NCI-H510A (cell line): ENCODE results near the gene ZPR1.
"Not testable (repeated sequence)": the region's sequence is repeated elsewhere in the genome, so short reads cannot be mapped to it uniquely, and the experiment has no call there.

ENCODE experiments used
- DNase-seq: peaks from one replicate; lab custom pipeline; 2025; lab: John Stamatoyannopoulos, UW

Gene ZPR1

DNA sequence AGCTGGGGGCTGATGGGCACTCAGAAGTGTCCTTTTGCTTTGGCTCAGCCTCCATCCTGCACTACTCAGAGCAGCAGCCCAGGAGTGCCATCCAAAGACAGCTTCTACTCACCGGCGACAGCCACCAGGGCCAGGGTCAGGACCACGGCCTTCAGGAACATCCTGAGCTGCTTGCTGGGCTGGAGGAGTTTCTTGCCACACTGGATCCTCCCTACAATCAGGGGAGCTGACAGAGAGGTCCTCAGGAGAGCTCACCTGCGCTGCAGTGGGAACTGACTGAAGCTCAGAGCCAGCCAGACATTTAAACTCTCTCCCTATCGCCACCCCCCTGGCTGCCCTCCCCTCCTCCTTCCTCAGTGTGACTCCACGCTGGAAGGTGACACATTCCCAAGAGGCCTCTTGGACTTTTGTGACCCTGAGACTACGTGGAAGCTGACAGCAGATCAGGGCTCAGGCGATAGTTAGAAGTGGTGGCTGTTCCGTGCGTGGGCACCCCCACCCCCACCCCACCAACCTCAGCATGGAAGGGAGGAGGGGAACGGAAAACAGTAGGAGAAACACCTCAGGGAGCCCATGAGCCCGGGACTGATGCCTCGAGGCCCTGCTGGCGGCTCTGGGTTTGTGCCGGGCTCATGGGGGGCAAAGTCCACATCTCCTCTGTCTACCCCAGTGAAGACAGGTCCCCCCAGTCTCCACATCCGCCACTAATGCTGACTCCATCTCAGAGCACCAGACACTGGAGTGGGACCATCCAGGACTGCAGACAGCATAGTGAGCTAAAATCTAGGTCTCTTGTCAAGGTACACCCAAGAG, 35.4 kb upstream of the ZPR1 start, which contains the start of gene APOA4:
TSS of gene APOA4 (minus strand) at position 274 of the 813 bp plus-strand sequence. CDS start at position 161, 113 bp downstream.
- DNase-seq = no peak

GRCh38 chr11:116822575-116822974, 34.8 kb upstream of the ZPR1 start:
- no peak for DNase-seq

GRCh38 chr11:116821050-116821918, 33.5 kb upstream of the ZPR1 start:
- DNase-seq = no peak

DNA sequence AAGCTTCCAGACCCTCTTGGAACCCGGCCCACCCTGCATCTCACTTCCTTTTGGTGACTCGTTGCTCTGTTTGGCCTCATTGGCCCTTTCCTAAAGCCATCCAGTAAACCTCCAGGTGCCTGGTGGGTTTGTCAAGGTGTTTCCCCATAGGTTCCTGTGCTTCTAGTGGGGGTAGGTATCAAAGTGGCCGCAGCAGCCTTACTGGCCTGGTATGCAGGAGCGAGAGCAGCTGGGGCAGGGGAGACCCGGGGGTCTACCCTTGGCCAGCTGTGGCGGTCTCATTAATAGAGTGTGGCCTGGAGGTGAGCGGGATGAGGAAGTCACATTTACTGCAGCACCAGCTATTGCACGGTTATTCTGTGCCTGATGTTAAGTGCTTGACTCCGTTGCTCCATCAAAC, 31.2 kb upstream of the ZPR1 start:
- no peak for DNase-seq

- DNase-seq = no peak
Measured at GRCh38 chr11:116814502-116814901, 26.7 kb upstream of the ZPR1 start.

DNA sequence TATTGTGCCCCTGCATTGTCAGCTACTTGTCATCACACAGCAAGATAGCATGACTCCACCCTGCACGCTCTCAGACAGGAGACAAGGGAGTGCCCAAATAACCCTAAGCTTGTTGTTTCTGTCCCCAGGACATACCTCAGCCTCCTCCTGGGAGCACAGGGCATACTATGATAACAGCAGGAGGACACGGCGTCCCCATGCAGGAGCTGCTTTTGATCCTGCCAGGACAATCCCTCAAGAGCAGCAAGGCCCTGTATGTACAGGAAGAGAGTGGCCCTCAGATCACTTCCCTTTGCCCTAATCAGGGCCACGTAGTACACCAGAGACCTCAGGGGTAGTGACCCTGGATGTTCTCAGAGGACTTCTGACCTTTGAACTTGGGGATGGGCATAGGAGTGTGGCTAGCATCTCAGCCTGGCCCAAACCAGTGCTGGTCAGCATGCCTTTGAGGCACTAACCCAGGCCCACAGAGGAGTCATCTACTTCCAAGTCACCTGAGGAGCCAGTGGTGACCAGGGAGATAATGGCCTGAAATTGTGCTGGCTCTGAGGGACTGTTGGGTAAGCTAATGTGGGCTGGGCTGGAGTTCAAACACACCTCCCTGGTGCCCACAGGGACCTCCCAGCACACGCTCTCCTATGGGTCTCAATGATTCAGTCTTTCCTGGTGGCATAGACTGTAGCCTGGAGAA, 26.1 kb upstream of the ZPR1 start:
- no peak for DNase-seq

- DNase-seq = no peak
Measured at GRCh38 chr11:116813170-116813569, 25.3 kb upstream of the ZPR1 start.

GRCh38 chr11:116812109-116812508, 24.3 kb upstream of the ZPR1 start:
- DNase-seq = no peak

- DNase-seq = no peak
Measured at GRCh38 chr11:116811194-116811593, 23.4 kb upstream of the ZPR1 start.

DNA sequence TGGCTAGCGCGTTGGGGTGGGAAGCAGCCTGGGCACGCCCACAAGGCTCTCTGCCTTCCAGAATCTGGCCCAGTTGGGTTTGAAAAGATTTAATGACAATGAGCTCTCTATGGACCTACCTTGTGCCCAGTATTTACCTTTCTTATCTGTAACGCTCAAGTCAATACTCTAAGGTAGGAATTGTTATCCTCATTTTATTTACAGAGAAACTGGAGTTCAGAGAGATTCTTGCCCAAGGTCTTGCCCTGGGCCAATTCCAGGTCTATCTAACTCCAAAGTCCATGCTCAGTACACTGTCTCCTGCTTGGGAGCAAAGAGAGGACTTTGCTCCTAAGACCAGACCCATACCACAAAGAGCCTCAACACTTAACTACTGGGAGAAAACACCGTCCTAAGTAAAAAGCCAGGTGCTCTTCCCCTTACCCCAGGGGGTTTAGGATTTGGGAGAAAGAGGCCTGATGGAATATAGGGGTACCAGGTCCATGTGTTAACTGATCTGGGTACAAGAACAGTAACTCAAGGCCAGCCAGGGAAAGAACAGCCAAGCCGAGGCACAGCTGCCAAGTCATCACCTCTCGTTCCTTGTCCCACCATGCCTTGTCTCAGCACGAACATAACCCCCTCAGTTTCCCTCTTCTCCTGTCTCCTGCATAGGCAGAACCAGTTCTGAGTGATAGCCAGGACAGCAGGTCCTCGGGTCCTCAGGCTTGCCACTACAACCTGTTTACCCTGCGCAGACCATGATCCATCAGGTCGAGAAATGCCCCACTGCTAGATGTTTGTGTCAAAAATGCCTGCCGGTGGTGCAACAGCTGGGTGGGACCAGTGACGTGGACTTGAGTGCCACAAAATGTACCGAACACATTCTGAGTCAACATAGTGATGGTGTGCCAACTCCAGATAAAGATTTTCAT, 20.7 kb upstream of the ZPR1 start:
- DNase-seq = no peak

GRCh38 chr11:116807601-116808261, 19.9 kb upstream of the ZPR1 start:
- DNase-seq = no peak

DNA sequence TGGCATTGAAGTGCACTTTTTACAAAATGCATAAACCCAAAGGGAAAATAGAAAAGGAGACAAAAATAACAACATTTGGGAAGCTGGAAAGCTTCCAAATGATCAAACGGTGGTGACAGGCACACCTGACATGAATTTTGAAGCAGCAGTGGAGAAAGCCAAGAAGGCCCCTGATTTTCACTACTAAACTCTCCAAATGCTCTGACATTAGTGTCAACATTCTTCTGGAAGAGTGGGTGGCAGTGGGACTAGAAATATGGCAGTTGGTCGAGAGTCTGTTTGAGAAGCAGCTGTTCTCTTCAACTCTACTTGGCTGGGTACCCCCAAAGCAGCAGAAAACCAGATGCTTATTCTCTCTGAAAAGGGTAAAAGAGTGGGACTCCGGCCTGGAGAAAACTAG, 16.2 kb upstream of the ZPR1 start:
- DNase-seq = no peak

DNA sequence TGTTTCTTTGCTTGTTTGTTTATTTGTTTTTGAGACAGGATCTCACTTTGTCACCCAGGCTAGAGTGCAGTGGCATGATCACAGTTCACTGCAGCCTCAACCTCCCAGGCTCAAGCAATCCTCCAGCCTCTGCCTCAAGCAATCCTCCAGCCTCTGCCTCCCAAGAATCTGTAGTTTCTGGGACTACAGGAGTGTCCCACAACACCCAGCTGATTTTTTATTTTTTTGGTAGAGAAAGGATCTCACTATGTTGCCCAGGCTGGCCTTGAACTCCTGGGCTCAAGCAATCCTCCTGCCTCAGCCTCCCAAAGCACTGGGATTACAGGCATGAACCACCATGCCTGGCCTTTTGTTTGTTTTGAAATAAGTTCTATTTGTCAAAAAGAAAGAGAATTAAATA, 13.8 kb upstream of the ZPR1 start:
- not testable (repeated sequence) for DNase-seq

GRCh38 chr11:116800610-116801009, 12.8 kb upstream of the ZPR1 start:
- DNase-seq = no peak

DNA sequence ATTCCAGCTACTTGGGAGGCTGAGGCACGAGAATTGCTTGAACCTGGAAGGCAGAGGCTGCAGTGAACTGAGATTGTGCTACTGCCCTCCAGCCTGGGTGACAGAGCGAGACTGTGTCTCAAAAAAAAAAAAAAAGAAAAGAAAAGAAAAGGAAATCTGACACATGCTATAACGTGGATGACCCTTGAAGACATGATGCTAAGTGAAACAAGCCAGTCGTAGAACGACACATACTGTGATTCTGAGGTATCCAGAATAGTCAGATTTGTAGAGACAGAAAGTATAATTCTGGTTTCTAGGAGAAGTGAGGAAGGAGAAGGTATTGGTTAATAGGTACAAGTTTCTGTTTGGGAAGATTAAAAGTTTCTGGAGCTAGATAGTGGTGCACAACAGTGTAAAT, 10.5 kb upstream of the ZPR1 start:
- no peak for DNase-seq

DNA sequence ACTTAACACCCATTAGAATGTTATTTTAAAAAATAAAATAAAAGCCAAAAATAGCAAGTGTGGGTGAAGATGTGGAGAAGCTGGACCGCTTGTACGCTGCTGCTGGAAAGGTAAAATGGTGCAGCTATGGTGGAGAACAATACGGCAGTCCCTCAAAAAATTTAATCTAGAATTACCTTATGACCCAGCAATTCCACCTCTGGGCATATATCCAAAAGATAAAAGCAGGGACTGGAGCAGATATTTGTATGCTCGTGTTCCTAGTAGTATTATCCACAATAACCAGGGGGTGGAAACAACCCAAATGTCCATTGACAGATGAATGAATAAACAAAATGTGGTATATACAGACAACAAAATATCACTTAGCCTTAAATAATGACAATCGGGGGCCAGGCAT, 10.0 kb upstream of the ZPR1 start:
- DNase-seq = no peak

DNA sequence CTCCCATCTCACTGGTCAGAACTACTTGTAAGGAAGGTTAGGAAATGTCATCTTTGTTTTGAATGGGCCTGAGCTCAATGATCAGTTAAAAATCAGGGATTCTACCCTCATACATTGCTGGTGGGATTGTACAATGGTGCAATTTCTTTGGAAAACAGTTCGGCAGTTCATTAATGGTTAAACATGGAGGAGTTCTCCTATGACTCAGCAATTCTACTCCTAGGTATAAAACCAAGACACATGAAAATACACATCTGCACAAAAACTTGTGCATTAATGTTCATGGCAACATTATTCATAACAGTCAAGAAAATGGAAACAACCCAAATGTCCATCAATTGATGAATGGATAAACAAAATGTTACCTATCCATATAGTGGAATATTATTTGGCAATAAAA, 8.7 kb upstream of the ZPR1 start:
- DNase-seq = no peak

GRCh38 chr11:116794851-116795250, 7.0 kb upstream of the ZPR1 start:
- no peak for DNase-seq

- no peak for DNase-seq
Measured at GRCh38 chr11:116793772-116794097, 5.9 kb upstream of the ZPR1 start.

- DNase-seq = no peak
Measured at GRCh38 chr11:116792869-116793771, 5.3 kb upstream of the ZPR1 start.
